ENCODE measurements around the gene TSPAN13.

DNA sequence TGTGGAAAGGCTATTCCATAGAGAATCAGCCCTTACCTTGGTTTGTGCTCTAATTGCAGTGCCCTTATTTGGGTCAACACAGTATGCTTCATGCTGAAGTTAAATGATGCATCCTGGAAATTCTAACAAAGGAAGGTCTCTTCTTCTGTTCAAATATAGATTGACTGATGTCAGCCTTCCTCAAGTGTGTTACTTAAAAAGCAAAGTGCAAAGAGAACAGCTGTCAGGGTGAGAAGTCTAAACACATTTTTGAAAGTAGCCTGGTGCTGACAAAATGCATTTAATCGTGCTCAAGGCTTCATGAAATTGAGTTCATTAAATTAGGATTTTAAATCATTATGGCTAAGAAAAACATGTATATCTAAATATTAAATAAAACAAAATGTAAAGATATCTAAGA lies 31.8 kb downstream of the TSPAN13 start:
- TF ChIP-seq, protein P1, sequence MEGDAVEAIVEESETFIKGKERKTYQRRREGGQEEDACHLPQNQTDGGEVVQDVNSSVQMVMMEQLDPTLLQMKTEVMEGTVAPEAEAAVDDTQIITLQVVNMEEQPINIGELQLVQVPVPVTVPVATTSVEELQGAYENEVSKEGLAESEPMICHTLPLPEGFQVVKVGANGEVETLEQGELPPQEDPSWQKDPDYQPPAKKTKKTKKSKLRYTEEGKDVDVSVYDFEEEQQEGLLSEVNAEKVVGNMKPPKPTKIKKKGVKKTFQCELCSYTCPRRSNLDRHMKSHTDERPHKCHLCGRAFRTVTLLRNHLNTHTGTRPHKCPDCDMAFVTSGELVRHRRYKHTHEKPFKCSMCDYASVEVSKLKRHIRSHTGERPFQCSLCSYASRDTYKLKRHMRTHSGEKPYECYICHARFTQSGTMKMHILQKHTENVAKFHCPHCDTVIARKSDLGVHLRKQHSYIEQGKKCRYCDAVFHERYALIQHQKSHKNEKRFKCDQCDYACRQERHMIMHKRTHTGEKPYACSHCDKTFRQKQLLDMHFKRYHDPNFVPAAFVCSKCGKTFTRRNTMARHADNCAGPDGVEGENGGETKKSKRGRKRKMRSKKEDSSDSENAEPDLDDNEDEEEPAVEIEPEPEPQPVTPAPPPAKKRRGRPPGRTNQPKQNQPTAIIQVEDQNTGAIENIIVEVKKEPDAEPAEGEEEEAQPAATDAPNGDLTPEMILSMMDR (IDR thresholded peaks at IDR 0.05 in 8 of 11, conservative IDR thresholded peaks at IDR 0.05 in 3 of 11), result no peak
- TF ChIP-seq POLR2A (IDR thresholded peaks at IDR 0.05) (no peak), POLR2AphosphoS5 (IDR thresholded peaks at IDR 0.05) (no peak)
